HL-60 (cell line): ENCODE measurements around the gene CNTRL.

Experiments
- DNase-seq, 2 experiments: peaks; one replicate each; pipeline ENCODE4 v3.0.0-alpha.2; 2010 to 2020; ENCODE audit warnings: low read depth in 1 of 2, low spot score in 1 of 2
- H3K27ac ChIP-seq: fragments of 250-450 bp; sonication (Bioruptor Pico); replicated peaks from 2 replicates; pipeline ENCODE4 v1.5.1; 2020; ENCODE audit warnings: mild to moderate bottlenecking, moderate library complexity
- H3K27me3 ChIP-seq: fragments of 250-450 bp; sonication (Bioruptor Pico); 2 replicates; pipeline ENCODE4 v1.5.1; 2021; ENCODE audit warnings: mild to moderate bottlenecking, moderate library complexity; ENCODE audit not compliant: insufficient read depth, poor library complexity, severe bottlenecking
- H3K4me3 ChIP-seq: replicated peaks from 2 replicates; pipeline ENCODE4 v1.5.1; 2011; ENCODE audit warnings: mild to moderate bottlenecking, control low read depth, low read length; ENCODE audit not compliant: insufficient read depth
- GABPA ChIP-seq: IDR thresholded peaks from 2 replicates; pipeline ENCODE4 v1.6.1; 2012; ENCODE audit warnings: low read depth
- POLR2AphosphoS5 ChIP-seq: IDR thresholded peaks from 2 replicates; pipeline ENCODE4 v1.6.1; 2012; ENCODE audit warnings: low read depth
- SPI1 ChIP-seq: IDR thresholded peaks from 2 replicates; pipeline ENCODE4 v1.6.1; 2012; ENCODE audit warnings: low read depth, mild to moderate bottlenecking, borderline replicate concordance
- TF ChIP-seq, protein P1 (sequence below): IDR thresholded peaks from one replicate; pipeline ENCODE4 v1.5.1; 2011; ENCODE audit warnings: low read length, control low read depth, inconsistent platforms; ENCODE audit not compliant: insufficient read depth
- TF ChIP-seq, protein P2 (sequence below): IDR thresholded peaks from 2 replicates; pipeline ENCODE4 v1.6.1; 2012; ENCODE audit warnings: low read depth; ENCODE audit not compliant: insufficient replicate concordance

The CNTRL gene

DNA sequence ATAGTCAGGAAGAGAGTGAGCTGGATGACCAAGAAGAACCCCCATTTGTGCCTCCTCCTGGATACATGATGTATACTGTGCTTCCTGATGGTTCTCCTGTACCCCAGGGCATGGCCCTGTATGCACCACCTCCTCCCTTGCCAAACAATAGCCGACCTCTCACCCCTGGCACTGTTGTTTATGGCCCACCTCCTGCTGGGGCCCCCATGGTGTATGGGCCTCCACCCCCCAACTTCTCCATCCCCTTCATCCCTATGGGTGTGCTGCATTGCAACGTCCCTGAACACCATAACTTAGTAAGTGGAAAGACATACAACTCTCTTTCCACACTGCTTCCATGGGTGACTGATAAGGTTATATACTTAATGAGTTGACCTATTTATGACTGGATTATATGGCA lies 75.4 kb downstream of the CNTRL start:
- H3K27me3 ChIP-seq: no peaks in the 10 kb centered on the region
- no peak for DNase-seq
- TF ChIP-seq GABPA (no peak), POLR2AphosphoS5 (no peak), SPI1 (no peak)
- TF ChIP-seq, protein P1, sequence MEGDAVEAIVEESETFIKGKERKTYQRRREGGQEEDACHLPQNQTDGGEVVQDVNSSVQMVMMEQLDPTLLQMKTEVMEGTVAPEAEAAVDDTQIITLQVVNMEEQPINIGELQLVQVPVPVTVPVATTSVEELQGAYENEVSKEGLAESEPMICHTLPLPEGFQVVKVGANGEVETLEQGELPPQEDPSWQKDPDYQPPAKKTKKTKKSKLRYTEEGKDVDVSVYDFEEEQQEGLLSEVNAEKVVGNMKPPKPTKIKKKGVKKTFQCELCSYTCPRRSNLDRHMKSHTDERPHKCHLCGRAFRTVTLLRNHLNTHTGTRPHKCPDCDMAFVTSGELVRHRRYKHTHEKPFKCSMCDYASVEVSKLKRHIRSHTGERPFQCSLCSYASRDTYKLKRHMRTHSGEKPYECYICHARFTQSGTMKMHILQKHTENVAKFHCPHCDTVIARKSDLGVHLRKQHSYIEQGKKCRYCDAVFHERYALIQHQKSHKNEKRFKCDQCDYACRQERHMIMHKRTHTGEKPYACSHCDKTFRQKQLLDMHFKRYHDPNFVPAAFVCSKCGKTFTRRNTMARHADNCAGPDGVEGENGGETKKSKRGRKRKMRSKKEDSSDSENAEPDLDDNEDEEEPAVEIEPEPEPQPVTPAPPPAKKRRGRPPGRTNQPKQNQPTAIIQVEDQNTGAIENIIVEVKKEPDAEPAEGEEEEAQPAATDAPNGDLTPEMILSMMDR: no peak
- TF ChIP-seq, protein P2, sequence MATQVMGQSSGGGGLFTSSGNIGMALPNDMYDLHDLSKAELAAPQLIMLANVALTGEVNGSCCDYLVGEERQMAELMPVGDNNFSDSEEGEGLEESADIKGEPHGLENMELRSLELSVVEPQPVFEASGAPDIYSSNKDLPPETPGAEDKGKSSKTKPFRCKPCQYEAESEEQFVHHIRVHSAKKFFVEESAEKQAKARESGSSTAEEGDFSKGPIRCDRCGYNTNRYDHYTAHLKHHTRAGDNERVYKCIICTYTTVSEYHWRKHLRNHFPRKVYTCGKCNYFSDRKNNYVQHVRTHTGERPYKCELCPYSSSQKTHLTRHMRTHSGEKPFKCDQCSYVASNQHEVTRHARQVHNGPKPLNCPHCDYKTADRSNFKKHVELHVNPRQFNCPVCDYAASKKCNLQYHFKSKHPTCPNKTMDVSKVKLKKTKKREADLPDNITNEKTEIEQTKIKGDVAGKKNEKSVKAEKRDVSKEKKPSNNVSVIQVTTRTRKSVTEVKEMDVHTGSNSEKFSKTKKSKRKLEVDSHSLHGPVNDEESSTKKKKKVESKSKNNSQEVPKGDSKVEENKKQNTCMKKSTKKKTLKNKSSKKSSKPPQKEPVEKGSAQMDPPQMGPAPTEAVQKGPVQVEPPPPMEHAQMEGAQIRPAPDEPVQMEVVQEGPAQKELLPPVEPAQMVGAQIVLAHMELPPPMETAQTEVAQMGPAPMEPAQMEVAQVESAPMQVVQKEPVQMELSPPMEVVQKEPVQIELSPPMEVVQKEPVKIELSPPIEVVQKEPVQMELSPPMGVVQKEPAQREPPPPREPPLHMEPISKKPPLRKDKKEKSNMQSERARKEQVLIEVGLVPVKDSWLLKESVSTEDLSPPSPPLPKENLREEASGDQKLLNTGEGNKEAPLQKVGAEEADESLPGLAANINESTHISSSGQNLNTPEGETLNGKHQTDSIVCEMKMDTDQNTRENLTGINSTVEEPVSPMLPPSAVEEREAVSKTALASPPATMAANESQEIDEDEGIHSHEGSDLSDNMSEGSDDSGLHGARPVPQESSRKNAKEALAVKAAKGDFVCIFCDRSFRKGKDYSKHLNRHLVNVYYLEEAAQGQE: no peak

DNA sequence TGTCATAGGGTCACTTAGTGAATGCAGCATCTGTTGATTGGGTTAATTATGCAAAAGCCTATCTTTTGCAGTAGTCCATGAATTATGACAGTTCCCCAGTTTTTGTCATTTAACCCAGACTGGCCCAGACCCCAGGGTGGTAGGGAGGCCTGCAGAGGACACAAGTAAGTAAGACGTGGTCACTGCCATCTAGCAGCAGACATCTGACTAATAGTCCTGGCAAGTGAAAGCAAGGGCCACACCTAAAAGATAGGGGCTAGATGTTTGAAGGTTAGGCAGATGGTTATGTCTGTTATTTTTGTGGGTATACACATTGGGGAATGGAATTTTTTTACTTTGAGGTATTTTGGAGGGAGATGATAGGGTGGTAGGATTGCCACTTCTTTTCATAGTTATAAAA lies 78.9 kb downstream of the CNTRL start:
- H3K4me3 ChIP-seq: no peak overlapping the region
- TF ChIP-seq POLR2AphosphoS5 (no peak), GABPA (no peak), SPI1 (no peak)
- TF ChIP-seq, protein P2: no peak
- TF ChIP-seq, protein P1: no peak
- no peaks in the 10 kb centered on the region for H3K27me3 ChIP-seq
- no peak overlapping the region for H3K27ac ChIP-seq
- DNase-seq: no peak

More for the DNA sequence above, 75.4 kb downstream of the CNTRL start:
- Histone ChIP-seq H3K4me3 (no peak overlapping the region), H3K27ac (no peak overlapping the region)

DNA sequence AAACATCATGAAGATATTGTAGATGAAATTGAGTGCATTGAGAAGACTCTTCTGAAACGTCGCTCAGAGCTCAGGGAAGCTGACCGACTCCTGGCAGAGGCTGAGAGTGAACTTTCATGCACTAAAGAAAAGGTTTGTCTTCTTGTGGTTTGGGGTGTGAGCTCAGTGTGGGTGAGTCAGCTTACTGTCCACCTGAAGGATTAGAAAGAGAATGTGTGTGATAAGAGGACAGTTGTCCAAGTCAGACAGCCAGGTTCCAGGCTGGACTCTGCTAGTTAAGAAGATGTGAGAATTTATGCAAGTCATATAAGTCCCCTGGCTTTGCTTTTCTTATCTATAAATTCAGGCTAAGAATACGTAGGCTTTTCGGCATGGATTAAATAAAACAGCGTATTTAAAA lies 80.0 kb downstream of the CNTRL start:
- TF ChIP-seq GABPA: no peak
- TF ChIP-seq, protein P2: no peak
- TF ChIP-seq SPI1: no peak
- no peak for TF ChIP-seq POLR2AphosphoS5
- TF ChIP-seq, protein P1: no peak
- Histone ChIP-seq H3K27me3 (no peaks in the 10 kb centered on the region), H3K4me3 (no peak overlapping the region), H3K27ac (no peak overlapping the region)
- no peak for DNase-seq
